HFF-Myc (cell line): ENCODE results near the gene MET.

Experiments used
- DNase-seq: peaks from one replicate; pipeline ENCODE4 v3.0.0-alpha.2; 2011; ENCODE audit warnings: low read depth; ENCODE audit errors: extremely low read depth
- H3K4me3 ChIP-seq: replicated peaks from 2 replicates; pipeline ENCODE4 v1.5.1; 2011; ENCODE audit warnings: low read depth, mild to moderate bottlenecking, control low read depth, low read length
- CTCF ChIP-seq: IDR thresholded peaks from 2 replicates; pipeline ENCODE4 v1.5.1; 2012; ENCODE audit warnings: mild to moderate bottlenecking, low read depth, low read length, control low read depth; ENCODE audit errors: missing control alignments

The MET gene

DNA sequence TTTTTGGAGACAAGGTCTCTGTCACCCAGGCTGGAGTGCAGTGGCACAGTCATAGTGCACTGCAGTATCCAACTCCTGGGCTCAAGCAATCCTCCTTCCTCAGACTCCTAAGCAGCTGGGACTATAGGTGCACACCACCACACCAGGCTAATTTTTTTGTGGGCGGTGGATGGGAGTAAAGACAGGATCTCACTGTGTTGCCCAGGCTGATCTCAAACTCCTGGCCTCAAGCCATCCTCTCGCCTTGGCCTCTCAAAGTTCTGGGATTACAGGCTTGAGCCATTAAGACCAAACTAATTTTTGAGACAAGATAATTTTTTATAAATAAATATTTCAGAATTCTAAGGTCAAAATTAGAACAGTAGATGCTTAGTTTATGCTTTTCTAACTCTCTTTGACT is 109.6 kb downstream of the MET start:
- TF ChIP-seq CTCF = no peak
- H3K4me3 ChIP-seq = no peak overlapping the region
- DNase-seq = no peak

- DNase-seq = no peak
- no peak overlapping the region for H3K4me3 ChIP-seq
- no peak for TF ChIP-seq CTCF
Observed at GRCh38 chr7:116782177-116782711, 110.2 kb downstream of the MET start.

DNA sequence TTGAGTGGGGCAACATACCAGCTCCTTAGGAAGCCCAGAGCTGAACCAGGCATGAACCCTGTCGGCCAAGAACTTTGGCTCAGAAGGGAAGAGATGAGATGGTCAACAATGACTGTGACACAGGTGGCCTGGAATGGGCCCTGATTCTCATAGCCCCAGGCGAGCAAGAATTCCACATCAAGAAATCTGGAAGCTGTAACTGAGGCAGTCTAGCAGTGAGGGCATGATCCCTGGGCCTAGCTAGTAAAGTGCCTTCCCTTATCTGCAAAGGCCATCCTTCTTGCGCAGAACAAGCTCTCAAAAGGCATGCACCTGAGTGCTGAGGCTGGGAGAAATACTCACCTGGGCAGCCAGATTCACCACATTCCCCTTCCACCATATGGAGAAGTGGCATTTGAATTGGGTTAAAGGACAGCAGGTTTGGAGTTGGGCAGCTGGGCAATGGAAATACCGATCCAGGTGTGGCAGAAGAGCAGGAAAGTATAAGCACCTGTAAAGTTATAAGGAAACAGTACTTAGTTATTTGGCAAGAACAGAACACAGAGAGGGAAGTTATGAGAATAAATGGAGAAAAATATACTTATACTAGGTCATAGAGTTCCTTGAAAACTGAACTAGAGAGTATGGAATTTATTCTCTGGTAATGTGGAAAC is 111.8 kb downstream of the MET start:
- TF ChIP-seq CTCF = no peak
- H3K4me3 ChIP-seq = no peak overlapping the region

GRCh38 chr7:116784647-116785046 is 112.7 kb downstream of the MET start:
- DNase-seq = no peak
- no peak overlapping the region for H3K4me3 ChIP-seq
- TF ChIP-seq CTCF = no peak

More for the DNA sequence above, 111.8 kb downstream of the MET start:
- no peak for DNase-seq

GRCh38 chr7:116785843-116786242 is 113.8 kb downstream of the MET start:
- no peak for DNase-seq

GRCh38 chr7:116786791-116787443 is 114.9 kb downstream of the MET start:
- no peak overlapping the region for H3K4me3 ChIP-seq
- TF ChIP-seq CTCF = peak; percentile 35
- no peak for DNase-seq

More at GRCh38 chr7:116785843-116786242, 113.8 kb downstream of the MET start:
- no peak overlapping the region for H3K4me3 ChIP-seq
- no peak for TF ChIP-seq CTCF
